ENCODE measurements around the gene ANO4.

GRCh38 chr12:101116911-101117310 is 322.3 kb downstream of the ANO4 start:
- TF ChIP-seq ZFP3 (CRISPR knock-in tag; IDR thresholded peaks at IDR 0.05) (no peak), TCF4 (CRISPR knock-in tag; IDR thresholded peaks at IDR 0.05; ENCODE audit: borderline replicate concordance) (no peak), ARNTL (CRISPR knock-in tag; IDR thresholded peaks at IDR 0.05; ENCODE audit: borderline replicate concordance, low read depth) (no peak), ZNF8 (CRISPR knock-in tag; IDR thresholded peaks at IDR 0.05) (no peak), ZNF70 (CRISPR knock-in tag; IDR thresholded peaks at IDR 0.05) (no peak), ZC3H10 (CRISPR knock-in tag; IDR thresholded peaks at IDR 0.05) (no peak)
